ENCODE data around the gene CLIP1.
A peak's percentile ranks its signal among the peaks of the same experiment; 100 is the strongest.
"Not testable (repeated sequence)": the region's sequence is repeated elsewhere in the genome, so short reads cannot be mapped to it uniquely, and the experiment has no call there.

The CLIP1 gene

DNA sequence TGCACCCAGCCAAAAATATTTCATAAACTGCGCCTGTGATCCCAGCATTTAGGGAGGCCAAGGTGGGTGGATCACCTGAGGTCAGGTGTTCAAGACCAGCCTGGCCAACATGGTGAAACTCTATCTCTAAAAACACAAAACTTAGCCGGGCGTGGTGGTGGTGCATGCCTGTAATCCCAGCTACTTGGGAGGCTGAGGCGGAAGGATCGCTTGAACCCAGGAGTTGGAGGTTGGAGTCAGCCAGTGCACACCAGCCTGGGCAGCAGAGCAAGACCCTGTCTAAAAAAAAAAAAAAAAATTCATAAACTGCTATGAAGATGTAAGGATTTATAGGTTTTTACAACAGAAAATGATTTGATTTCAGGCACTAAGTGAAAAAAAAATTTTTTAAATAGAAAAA is 6.6 kb upstream of the CLIP1 start:
- DNase-seq, result not testable (repeated sequence)

- DNase-seq, result no peak
These were observed 4.9 kb upstream of the CLIP1 start for GRCh38 chr12:122427403-122427802.

GRCh38 chr12:122423258-122424165 is 1.0 kb upstream of the CLIP1 start:
- no peak for DNase-seq

DNA sequence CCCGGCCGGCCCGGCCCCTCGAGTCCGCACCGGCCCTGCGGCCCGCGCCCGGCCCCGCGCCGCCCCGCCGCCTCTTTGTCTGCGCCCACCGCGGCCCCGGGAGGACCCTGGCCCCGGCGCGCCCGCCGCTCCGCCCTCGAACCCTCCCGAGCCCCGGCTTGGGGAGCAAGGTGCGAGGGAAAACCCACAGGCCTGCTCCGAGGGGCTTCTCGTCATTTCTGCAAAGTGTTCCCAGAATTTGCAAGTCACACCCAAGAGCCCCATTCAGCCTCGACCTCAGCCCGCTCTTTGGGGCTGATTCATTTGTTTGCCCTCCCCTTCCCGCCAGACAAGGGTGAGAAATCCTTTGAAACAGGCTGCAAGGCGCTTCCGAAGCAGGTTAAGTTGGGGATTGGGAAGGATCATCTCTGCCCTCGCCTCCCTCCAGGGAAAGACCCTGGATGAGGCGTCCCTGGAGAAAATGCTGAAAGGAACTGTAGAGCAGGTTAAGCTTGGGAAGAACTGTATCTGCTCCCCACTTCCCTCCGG is 325 bp upstream of the CLIP1 start:
- peak; percentile 64 for DNase-seq

GRCh38 chr12:122421187-122421820 is 1.2 kb downstream of the CLIP1 start:
- peak; percentile 36 for DNase-seq

DNA sequence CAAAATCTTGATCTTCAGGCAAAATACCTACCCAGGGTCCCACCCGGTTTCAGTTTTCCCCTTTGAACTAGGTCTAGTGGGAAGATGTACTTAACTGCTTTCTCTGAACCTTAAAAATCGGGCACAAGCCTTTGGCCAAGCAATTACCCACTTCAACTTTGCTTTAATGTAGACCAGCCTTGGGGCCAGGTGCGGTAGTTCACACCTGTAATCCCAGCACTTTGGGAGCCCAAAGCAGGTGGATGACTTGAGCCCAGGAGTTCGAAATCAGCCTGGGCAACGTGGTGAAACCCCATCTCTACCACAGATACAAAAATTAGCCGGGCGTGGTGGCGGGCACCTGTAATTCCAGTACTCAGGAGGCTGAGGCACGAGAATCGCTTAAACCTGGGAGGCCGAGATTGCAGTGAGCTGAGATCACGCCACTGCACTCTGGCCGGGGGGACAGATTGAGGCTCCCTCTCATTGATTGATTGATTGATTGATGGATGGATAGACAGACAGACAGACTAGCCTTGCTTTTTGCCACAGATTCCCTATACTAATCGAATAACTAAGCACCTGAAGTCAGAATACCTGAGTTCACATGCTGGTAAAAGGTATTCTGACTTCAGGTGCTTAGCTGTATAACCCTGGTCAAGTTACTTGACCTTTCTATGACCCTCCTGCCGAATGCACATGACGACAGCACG is 1.9 kb downstream of the CLIP1 start:
- DNase-seq, result peak; percentile 19

- not testable (repeated sequence) for DNase-seq
These were observed 3.4 kb downstream of the CLIP1 start for GRCh38 chr12:122419094-122419493.

DNA sequence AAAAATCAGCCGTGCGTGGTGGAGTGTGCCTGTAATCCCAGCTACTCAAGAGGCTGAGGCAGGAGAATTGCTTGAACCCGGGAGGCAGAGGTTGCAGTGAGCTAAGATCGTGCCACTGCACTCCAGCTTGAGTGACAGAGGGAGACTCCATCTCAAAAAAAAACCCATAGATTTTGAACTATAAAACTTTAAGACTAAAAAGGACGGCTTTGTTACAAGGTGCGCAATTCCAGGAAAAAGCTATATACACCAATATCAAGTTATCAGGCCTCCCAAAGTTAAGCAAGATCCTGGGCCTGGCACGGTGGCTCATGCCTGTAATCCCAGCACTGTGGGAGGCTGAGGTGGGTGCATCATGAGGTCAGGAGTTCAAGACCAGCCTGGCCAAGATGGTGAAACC is 6.8 kb downstream of the CLIP1 start:
- DNase-seq, result not testable (repeated sequence)

- DNase-seq, result no peak
These were observed 8.7 kb downstream of the CLIP1 start for GRCh38 chr12:122413516-122414404.

DNA sequence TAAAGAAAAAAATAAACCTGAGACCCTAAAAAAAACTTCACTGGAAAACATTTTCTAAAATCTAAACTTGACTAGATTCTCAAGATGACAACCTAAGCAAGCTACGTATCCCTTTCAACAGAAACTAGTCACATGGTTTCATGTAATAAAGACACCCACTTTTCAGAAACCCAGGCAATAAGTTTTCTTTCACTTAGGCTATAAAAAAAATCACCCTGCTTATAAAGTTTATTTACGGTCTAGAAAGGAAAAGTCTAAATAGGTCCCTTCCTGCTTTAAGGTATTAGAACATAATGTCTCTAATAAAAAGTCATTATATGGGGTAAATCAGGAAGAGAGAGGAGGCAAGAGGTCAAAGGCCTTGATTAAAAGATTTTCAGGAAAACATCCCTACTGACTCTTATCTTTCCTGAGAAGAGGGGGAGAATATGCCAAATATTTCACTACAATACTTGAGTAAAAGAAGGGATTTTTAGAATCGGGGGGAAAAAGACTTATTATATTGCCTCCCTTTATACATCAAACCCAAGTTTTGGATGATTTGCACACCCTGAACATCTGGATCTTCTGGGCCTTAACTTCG is 9.5 kb downstream of the CLIP1 start:
- DNase-seq, result peak; percentile 58

- no peak for DNase-seq
These were observed 10.9 kb downstream of the CLIP1 start for GRCh38 chr12:122411537-122411936.

DNA sequence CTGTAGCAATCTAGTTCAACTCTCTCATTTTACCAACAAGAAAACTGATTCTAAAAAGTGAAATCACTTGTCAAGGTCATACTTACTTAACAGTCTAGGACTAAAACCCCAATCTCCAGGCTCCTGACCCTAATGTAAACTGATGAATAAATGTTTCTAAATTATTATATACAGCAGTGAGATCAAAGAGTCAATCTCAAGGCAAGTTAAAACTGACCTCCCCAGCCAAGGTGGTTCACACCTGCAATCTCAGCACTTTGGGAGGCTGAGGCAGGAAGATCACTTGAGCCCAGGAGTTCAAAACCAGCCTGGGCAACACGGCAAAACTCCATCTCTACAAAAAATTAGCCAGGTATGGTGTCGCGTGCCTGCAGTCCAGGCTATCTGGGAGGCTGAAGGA is 15.3 kb downstream of the CLIP1 start:
- DNase-seq, result no peak

DNA sequence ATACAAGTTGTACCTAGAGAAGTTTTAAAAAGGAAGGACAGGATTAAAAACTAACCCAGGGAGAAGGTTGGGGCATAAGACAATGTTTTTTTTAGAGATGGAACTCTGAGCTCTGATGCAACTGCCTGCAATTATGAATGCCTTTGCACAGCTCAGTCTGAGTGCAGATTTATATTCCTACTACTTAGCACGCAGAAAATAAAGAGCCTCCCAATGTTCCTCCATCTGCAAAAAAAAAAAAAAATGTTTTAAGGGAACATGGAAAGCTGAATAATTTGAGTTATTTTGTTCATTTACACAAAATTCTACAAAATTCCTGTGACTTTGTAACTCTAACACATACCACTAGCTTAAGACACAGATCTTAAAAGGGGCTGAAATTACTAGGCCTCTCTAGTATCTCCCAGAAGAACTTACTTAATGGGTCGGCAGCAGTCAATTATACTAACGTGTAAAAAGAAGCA is 15.7 kb downstream of the CLIP1 start:
- no peak for DNase-seq

GRCh38 chr12:122403831-122404230 is 18.6 kb downstream of the CLIP1 start:
- peak; percentile 23 for DNase-seq

DNA sequence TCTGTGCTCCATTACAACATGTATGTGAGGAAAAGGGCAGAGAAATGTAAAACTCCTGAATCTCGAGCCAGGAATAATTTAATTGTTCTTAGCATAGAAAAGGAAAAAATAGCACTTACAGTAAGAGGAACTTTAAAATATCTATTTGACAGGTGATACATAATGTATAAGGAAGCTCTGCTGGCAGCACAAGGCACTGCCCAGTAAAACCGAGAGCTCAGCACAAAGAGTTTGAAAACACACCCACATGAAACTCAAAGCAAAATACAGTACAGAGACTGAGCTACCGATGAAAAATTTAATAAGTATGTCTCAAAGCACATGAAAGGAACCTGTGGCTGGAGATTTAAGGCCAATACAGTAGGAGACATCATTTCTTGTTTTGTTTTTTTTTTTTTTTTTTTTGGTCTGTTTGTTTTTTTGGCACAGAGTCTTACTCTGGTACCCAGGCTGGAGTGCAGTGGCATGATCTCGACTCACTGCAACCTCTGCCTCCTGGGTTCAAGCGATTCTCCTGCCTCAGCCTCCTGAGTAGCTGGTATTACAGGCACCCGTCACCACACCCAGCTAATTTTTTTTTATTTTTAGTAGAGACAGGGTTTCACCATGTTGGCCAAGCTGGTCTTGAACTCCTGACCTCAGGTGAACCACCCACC is 19.2 kb downstream of the CLIP1 start:
- peak; percentile 61 for DNase-seq

DNA sequence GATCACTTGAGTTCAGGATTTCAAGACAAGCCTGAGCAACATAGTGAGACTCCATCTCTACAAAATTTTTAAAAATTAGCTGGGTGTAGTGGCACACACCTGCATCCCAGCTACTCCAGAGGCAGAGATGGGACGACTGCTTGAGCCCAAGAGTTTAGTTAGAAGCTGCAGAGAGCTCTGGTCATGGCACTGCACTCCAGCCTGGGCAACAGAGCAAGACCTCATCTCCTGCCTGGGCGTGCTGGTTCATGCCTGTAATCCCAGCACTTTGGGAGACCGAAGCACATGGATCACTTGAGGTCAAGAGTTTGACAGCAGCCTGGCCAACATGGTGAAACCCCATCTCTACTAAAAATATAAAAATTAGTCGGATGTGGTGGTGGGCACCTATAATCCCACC is 20.2 kb downstream of the CLIP1 start:
- DNase-seq, result no peak

DNA sequence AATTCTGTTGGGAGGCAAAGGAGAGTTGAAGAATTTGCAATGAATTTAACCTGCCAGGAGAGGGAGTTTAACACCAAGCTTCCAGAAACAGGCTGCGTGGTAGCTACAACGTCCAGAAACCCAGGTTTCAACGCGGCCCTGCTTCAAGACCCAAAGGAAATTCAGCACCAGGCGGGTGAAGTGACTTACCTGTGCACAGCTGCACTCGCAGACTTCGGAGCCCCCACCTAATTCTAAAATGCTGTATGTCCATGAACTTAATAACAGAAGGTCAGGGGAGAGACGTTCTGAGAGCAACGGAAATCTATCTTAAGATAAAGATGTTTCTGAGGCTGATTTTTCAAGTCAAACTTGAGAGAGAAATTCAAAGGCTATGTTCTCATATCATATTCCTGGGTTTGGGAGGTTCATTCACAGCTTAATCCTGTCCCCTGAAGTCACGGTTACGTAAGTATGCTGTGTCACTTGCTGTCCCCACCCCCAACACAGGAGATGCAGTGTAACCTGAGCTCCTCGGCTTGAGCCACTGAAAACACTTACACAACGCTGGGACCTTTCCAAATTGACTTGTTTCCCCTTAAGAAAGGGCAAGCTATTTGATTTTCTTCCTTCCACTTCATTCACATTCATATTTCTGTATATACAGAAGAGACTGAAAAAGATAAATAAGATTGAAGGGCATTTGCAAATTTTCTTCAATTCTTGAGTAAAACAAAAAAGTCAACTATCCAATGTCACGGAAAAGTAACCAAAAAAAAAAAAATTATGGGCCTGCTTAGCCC is 22.7 kb downstream of the CLIP1 start:
- DNase-seq, result peak; percentile 69

DNA sequence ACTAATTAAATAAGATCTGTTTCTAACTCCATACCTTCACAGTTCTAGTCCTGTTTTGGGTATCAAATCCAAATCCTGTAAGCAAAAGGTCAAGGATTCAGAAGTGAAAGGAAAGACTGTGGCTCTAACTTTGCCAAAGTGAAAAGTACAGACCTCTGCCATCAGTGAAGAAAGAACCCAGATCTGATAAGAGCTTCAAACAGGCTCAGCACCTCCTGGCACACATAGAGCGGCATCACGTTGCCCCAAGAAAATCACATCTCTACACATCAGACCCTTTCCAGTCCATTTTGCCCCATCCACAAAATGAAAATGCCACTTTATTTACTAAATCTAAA is 23.2 kb downstream of the CLIP1 start:
- DNase-seq, result no peak

DNA sequence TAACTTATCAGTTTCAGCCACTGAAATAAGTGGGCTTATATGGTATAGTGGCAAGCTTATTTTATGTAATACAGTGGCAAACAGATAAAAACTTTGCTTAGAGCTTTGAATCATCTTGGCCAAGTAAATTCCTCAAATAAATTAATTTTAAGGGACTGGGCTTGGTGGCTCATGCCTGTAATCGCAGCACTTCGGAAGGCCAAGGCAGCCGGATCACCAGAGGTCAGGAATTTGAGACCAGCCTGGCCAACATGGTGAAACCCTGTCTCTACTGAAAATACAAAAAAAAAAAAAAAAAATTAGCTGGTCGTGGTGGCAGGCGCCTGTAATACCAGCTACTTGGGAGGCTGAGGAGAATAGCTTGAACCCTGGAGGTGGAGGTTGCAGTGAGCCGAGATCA is 24.5 kb downstream of the CLIP1 start:
- not testable (repeated sequence) for DNase-seq

DNA sequence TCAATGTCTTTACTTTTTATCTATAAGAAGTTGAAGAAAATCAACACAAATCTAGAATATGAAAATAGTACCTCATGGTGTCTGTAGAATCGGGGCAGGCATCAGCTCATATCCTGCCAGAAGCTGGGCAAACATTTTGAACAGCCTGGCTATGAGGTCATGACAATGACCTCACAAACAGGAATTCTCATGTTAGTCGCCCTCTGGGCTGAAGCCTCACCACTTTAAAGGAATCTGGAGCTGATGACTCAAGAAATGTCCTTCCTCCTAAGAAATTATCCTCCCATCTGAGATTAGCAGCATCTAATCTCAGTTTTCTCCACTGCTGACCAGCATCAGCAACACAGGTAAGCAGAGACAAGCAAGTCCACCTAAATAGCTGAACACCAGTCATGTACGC is 27.1 kb downstream of the CLIP1 start:
- no peak for DNase-seq

Measured in activated CD4-positive, alpha-beta T cell treated with anti-CD3 and anti-CD28 coated beads, Interleukin-2, Interleukin-6, amounts not matched to agents 100 ng/mL and 50 ng/mL, durations not matched to agents 16 hours and 8 hours (primary cell).